Measurements from ENCODE around the gene KIF6.

DNA sequence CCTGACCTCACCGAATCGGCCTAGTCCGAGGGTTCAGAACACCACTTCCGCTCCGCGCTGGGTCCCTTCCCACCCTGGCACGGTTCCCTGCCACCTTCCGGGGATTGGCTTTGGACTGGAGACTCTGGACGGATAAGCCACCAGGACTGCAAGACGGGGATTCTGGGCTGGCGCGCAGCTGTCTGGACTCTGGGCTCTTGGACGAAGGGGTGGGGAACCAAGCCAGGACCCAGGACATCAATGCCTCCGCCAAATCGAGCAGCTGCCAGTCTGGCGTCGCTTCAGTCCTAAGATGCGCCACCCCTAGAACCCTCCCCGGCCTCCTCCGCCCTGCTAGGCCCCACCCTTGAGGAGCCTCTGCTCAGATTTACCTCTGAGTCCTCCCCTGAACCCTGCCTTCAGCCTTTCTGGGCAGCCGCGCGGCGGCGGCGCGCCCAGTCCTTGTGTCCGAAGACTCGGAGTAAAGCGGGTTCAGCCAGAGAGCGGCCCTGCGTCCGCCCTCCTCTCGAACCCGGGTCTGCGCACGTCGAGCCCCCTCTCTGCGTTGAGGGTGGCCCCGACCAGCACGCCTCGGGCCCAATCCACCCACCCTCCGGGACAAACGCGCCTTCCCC, 412.2 kb downstream of the KIF6 start:
- TF ChIP-seq, protein P1, sequence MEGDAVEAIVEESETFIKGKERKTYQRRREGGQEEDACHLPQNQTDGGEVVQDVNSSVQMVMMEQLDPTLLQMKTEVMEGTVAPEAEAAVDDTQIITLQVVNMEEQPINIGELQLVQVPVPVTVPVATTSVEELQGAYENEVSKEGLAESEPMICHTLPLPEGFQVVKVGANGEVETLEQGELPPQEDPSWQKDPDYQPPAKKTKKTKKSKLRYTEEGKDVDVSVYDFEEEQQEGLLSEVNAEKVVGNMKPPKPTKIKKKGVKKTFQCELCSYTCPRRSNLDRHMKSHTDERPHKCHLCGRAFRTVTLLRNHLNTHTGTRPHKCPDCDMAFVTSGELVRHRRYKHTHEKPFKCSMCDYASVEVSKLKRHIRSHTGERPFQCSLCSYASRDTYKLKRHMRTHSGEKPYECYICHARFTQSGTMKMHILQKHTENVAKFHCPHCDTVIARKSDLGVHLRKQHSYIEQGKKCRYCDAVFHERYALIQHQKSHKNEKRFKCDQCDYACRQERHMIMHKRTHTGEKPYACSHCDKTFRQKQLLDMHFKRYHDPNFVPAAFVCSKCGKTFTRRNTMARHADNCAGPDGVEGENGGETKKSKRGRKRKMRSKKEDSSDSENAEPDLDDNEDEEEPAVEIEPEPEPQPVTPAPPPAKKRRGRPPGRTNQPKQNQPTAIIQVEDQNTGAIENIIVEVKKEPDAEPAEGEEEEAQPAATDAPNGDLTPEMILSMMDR (IDR thresholded peaks at IDR 0.05), result no peak
- TF ChIP-seq POLR2AphosphoS5 (IDR thresholded peaks at IDR 0.05; ENCODE audit: insufficient read depth in 1 of 2, low read depth in 1 of 2) (no peak), POLR2A (IDR thresholded peaks at IDR 0.05) (no peak)
